ENCODE results near the gene TTLL3.
"Not testable (repeated sequence)": the region's sequence is repeated elsewhere in the genome, so short reads cannot be mapped to it uniquely, and the experiment has no call there.

Gene TTLL3

DNA sequence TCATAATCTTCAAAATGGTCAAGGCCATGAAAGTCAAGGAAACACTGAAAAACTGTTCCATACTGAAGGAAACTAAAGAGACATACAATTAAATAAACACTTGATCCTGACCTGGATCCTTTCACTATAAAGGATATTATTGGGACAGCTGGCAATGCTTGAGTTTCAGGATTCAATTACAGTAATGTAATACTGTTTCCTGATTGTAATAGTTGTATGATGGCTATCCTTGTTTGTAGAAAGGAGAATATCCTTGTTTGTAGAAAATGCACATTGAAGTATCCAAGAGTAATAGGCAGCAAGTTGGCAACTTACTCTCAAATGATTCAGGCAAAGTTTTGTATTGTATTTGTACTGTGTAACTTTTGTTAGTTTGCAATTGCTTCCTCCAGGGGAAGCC is 65.4 kb downstream of the TTLL3 start:
- no peak for DNase-seq

DNA sequence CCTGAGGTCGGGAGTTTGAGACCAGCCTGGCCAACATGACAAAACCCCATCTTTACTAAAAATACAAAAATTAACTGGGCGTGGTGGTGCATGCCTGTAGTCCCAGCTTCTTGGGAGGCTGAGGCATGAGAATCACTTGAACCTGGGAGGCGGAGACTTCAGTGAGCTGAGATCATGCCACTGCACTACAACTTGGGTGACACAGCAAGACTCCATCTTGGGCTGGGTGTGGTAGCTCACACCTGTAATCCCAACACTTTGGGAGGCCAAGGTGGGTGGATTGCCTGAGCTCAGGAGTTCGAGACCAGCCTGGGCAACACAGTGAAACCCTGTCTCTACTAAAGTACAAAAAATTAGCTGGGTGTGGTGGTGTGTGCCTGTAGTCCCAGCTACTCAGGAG is 66.2 kb downstream of the TTLL3 start:
- not testable (repeated sequence) for DNase-seq

DNA sequence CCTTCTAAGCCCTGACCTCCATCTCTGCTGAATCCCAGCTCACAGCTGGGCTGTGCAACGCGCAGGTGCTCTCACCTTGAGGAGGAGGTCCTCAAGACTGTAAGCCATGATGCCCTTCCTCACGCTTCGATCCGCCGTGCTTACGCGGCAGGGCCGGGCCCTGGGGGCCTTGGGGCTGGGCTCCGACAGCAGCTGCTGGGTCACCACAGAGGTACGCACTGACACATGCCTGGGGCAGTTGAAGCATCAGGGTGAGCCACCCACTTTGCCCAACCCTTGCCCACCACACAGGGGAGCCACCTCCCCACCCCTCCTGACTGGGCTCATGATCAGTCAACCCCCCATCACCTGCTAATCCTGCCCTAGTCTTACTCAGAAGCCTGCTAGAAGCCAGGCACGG is 66.9 kb downstream of the TTLL3 start:
- peak; percentile 26 for DNase-seq

DNA sequence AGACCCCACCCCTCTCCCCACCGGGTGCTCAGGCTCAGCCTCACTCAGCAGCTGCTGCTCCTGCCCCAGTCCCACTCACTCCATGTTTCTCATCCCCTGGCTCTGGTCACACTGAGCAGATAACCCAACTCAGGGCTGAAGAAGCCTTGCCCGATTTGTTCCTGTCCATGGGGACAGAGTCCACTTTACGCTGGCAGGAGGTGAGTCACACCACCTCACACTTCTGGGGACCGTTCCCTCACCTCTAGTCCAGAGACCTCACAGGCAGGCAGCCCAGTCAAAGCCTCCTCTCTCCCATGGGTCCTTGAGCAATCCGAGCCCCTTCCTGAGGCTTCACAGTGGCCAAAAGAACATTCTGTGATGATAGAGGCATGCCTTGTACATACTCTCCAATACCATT is 68.6 kb downstream of the TTLL3 start:
- DNase-seq = no peak

DNA sequence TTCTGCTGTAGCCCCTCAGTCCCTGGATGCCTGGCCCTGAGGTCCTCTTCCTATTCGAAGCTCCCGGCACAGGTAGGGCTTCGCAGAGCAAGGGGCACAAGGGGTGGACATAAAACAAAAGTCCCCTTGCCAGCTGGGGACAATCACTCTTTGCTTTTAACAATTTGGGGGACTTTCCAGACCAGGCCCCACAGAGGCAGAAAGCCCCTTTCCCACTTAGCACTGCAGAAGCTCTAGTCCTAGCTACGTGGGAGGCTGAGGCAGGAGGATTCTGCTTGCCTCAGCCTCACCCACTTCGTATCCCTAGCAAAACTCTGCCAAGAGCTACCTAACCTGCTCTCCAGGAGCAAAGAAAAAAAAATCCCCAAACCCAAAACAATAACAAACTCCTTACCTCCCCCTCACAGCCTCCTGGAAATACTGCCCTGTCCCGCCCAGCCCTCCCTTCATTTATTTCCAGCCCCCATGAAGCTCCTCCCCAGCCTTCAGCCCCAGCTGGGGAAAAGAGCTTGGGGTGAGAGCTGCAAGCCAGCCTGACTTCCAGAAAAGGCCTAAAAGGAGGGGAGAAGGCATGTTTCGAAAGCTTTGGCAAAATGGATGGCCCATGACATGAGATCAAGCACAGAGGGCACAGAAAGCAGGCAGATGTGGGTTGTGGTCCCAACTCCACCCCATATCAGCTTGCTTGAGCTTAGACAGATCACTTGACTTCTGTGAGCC is 69.9 kb downstream of the TTLL3 start, which contains the start of gene CIDEC:
TSS of gene CIDEC (minus strand) at position 424 of the 720 bp plus-strand sequence. CDS start 1,767 bp downstream, outside the sequence.
- DNase-seq = no peak

DNA sequence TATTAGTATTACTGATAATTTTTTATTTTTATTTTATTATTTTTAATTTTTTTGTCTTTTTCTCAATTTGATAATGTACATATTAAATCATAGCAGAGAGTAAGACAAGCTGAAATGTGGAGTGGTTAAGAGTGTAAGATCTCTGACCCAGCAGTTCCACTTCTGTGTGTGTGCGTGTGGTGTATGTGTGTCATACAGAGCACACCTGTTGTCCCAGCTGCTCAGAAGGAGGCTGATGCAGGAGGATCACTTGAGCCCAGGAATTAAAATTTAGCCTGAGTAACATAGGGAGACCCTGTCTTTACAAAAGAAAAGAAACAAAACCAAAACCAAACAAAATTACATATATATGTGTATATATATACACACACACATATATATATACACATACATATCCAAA is 71.4 kb downstream of the TTLL3 start:
- DNase-seq = no peak

DNA sequence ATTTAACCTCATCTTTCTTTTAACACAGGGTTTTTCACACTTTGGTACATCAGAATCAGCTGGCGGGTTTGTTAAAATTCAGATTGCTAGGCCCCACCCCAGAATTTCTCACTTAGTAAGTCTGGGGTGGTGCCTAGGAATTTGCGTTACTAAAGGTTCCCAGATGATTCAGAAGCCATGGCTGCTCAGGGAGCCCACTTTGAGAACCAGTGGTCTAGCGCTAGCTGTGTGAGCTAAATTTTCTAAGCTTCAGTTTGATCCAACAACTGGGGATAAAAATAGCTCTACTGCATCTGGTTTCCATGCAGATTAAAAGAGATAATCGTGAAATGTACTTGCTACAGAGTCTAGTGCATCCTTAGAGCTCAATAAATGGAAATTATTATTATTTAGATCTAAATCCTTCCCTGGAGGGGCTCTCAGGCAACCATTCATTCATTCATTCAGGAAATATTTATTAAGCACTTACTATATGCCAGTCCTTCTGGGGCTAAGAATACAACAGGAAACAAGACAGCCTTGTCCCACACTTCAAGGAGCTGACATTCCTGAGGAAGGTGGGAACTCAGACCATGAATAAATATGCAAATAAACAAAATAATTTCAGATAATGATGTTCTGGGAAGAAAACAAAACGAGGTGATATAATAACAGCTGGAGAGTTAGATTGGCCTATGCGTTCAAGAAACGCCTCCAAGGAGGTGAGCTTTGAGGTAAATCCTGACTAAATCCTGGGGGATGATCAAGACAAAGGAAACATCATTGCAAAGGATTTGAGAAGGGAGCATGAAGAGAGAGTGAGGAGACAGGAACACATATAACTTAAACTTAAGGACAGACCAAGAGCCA is 73.9 kb downstream of the TTLL3 start:
- no peak for DNase-seq

DNA sequence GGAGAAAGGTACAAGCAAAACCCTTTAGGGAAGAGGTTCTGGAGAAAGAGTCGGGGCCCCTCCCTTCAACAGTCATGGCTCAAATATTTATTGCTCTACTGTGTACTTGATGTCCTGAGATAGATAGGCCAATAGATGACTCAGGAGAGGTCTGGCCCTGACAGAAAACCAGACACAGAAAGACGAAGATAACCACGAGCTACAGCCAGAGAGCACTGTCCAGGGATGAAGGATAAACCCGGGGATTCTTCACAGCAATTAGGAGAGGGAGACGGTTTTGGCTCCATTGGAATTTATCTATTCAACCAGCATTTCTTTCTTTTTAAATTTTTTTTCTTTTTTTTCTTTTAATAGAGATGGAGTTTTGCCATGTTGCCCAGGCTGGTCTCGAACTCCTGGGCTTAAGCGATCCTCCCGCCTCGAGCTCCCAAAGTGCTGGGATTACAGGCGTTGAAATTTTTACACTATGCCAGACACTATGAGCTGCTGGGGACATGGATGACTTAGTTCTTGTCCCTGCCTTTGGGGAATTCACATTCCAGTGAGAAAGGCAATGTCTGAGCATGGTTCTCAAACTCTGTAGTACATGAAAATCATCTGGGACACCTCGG is 74.6 kb downstream of the TTLL3 start:
- DNase-seq = no peak

All from CD4-positive, alpha-beta T cell treated with Interleukin-17A for 4 hours (primary cell).